ENCODE measurements around the gene GTPBP3.

GTPBP3 gene

DNA sequence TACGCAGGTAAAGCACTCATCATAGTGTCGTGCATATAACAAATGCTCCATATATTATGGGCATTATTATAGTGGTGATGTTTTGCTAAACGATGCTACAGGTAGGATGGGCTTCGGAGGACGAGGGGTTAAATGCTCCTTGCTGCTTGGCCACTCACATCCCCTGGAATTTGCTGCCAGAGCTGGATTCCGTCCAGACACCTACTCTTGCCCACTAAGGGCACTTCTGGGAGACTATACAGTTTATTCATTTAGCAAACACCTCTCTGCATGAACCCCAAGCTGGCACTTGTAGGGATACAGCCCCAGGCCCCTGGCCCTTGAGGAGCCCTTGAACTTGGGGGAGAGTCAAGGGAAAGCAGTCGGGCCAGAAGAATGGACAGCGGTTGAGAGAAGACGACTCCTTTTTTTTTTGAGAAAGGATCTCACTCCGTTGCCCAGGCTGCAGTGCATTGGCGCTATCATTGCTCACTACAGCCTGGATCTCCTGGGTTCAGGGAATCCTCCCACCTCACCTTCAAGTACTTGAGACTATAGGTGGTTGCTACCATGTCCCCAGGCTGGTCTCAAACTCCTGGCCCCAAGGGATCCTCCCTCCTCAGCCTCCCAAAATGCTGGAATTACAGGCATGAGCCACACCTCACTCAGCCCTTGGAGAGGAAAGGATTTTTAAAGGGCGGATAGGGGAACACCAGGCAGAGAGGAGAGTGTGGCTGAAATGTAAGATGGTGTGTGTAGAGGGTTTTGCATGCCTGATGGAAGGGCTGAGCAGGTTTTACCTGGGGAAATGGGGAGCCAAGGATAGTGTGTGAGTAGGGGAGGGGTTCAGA lies 32.8 kb upstream of the GTPBP3 start:
- Mint-ChIP-seq H3K9me3 (ENCODE audit: low read depth) (no peaks in the 10 kb centered on the region), H3K4me1 (ENCODE audit: low read depth) (peaks cover 36% of the 10 kb centered on the region), H3K36me3 (no peaks in the 10 kb centered on the region), H3K27me3 (no peaks in the 10 kb centered on the region), H3K4me3 (peak overlapping the region; percentile 93), H3K27ac (peak overlapping the region; percentile 72)

DNA sequence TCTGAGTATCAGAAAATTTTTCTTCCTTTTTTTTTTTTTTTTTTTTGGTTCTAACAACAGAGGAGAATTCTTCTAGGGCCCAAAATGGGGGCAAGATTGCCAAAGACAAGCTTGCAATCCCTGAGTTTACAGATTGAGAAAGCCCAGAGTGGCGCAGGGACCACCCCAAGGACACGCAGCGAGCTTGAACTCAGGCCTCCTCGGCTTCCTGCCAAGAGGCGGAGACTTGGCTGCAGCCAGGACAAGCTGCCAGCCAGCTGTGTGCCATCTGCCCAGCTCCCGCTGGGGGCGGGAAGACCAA lies 32.2 kb upstream of the GTPBP3 start:
- Mint-ChIP-seq H3K27ac (peak overlapping the region; percentile 92), H3K27me3 (no peaks in the 10 kb centered on the region), H3K9me3 (ENCODE audit: low read depth) (no peaks in the 10 kb centered on the region), H3K36me3 (no peaks in the 10 kb centered on the region), H3K4me3 (peak overlapping the region; percentile 93), H3K4me1 (ENCODE audit: low read depth) (peaks cover 37% of the 10 kb centered on the region)

DNA sequence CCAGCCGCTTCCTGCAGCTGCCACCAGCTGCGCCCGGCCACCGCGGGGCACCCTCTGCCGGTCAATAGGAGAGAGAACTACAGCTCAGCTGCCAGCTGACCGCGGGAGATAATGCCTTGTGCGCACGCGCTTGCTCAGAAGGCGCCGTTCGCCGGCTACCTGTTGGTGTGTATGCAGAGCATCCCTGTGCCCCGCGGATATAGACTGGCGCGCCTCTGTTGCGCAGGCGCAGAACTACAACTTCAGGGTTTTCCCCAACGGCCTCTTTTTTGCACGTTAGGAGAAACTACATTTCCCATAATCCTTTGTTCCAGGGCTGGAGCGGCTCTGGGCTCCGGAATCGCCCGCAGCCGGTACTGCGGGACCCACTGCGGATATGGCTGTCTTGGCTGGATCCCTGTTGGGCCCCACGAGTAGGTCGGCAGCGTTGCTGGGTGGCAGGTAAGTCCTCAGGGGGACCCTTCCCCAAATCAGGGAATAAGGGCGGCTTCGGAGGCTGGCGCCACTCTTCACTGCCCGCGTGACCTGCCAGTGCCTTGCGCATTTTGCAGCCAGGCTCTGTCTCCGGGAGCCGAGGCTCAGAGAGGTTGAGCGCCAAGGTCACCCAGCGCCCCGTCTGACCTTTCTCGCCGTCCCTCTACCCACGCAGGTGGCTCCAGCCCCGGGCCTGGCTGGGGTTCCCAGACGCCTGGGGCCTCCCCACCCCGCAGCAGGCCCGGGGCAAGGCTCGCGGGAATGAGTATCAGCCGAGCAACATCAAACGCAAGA lies 31.7 kb upstream of the GTPBP3 start, which contains the start of gene MRPL34:
MRPL34 (plus strand) TSS at position 356 of the 768 bp plus-strand sequence; CDS start at position 377, 21 bp downstream.
- Mint-ChIP-seq H3K4me3 (peak within 1 kb of the TSS; percentile 93), H3K27me3 (no peaks in the 10 kb centered on the region), H3K9me3 (ENCODE audit: low read depth) (no peaks in the 10 kb centered on the region), H3K36me3 (no peaks in the 10 kb centered on the region), H3K27ac (peak within 1 kb of the TSS; percentile 92), H3K4me1 (ENCODE audit: low read depth) (peaks cover 43% of the 10 kb centered on the region)

DNA sequence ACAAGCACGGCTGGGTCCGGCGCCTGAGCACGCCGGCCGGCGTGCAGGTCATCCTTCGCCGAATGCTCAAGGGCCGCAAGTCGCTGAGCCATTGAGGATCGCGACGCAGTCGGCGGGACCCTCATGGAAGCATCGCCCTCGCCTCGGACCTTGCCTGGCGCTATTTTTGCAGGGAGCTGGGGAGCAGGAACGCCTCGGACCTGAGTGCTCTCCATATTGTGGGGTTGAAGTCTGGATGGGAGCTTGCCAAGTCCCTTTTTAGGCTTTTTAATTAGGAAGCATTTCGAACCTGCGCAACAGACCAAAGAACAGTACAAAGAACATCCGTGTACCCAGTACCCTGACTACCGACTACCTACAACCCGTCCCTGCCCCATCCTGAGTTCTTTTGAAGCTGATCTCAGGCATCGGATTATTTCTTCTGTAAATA lies 31.1 kb upstream of the GTPBP3 start:
- Mint-ChIP-seq H3K4me3 (peak overlapping the region; percentile 93), H3K27ac (peak overlapping the region; percentile 92), H3K4me1 (ENCODE audit: low read depth) (peaks cover 45% of the 10 kb centered on the region), H3K27me3 (no peaks in the 10 kb centered on the region), H3K9me3 (ENCODE audit: low read depth) (no peaks in the 10 kb centered on the region), H3K36me3 (no peaks in the 10 kb centered on the region)

DNA sequence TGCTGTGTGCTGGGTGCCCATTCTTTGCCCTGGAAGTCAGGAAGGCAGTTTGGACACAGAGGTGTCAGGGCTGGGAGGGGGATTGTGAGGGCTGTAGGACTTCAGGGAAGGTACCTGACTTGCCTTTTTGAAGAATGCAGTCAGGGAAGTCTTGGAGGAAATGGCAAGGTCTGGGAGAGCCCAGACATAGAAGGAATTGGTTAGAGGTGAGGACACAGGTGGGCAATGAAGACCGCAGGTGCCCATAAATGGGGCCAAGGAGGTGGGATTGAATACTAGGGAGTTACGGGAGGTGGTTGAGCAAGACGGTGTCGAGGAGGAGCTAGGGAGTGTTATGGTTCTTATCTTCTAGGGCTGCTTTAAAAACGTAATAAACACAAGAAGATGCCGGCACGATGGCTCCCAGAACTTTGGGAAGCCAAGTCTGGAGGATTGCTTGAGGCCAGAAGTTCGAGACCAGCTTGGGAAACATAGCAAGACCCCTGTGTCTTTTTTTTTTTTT lies 29.4 kb upstream of the GTPBP3 start:
- H3K27ac Mint-ChIP-seq = peak overlapping the region; percentile 47
- H3K9me3 Mint-ChIP-seq (ENCODE audit: low read depth) = no peaks in the 10 kb centered on the region
- peaks cover 43% of the 10 kb centered on the region for H3K4me1 Mint-ChIP-seq (ENCODE audit: low read depth)
- no peaks in the 10 kb centered on the region for H3K36me3 Mint-ChIP-seq
- H3K4me3 Mint-ChIP-seq = peak overlapping the region; percentile 93
- no peaks in the 10 kb centered on the region for H3K27me3 Mint-ChIP-seq

DNA sequence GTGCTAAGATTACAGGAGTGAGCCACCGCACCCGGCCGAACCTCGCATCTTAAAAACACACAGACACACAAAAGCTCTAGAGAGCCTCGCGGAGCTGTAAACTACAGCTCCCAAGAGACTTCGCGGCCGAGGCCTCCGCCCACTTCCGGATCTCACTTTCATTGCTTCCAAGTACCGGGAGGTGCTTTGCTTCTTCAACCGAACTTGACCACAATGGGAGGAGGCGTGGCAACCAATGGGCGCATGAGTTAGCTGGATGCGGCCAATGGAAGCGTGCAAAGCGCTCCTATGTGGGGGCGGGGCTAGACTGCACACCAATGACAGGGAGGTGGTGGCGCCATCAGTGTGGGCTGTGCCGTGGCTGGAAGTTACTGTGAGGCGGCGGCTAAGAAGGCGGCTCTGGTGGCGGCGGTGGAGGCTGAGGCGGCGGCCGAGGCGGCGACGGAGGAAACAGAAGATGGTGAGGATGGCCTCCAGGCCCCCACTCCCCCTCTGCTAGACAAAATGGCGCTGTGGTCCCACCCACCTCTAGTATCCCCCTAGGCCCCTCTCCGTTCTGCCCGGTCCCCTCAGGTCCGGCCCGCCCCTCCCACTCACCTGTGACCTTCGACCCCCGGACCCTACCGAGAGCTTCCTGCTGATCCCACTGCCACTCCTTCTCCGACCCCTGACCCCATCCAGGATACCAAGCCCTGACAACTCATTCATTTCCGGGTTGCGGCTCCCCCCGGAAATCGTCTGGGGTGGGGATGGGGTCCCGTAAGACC lies 28.0 kb upstream of the GTPBP3 start, which contains the start of gene DDA1:
DDA1 (plus strand) TSS at position 366 of the 767 bp plus-strand sequence; CDS start at position 458, 92 bp downstream.
- Mint-ChIP-seq H3K9me3 (ENCODE audit: low read depth) (no peaks in the 10 kb centered on the region), H3K36me3 (no peaks in the 10 kb centered on the region), H3K4me3 (peak within 1 kb of the TSS; percentile 91), H3K27me3 (no peaks in the 10 kb centered on the region), H3K27ac (peak within 1 kb of the TSS; percentile 85), H3K4me1 (ENCODE audit: low read depth) (peaks cover 37% of the 10 kb centered on the region)

DNA sequence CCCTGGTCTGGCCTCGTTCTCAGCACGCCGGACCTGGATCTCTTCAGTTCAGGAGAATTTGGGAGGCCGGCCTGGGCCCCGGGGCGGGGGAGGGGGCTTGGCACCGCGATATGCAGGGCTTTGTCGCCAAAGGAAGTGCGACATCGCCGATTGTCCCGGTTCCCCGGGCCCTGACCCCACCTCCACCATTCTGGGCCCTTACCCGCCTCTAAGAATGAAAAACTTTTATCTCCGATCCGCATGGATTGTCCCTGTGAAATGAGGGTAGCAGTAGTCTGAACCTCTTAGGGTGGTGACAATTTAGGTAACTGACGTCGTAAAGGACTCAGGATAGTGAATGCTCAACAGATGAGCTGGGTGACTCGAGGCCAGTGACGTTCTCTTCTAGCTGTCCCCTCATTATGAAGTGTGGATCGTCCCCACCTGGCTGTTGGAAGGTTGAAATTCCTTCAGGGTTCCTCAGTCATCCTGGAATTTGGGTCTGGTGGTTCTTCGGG lies 27.3 kb upstream of the GTPBP3 start:
- Mint-ChIP-seq H3K4me1 (ENCODE audit: low read depth) (peaks cover 33% of the 10 kb centered on the region), H3K27me3 (no peaks in the 10 kb centered on the region), H3K4me3 (peak overlapping the region; percentile 91), H3K9me3 (ENCODE audit: low read depth) (no peaks in the 10 kb centered on the region), H3K36me3 (no peaks in the 10 kb centered on the region), H3K27ac (peak overlapping the region; percentile 85)

DNA sequence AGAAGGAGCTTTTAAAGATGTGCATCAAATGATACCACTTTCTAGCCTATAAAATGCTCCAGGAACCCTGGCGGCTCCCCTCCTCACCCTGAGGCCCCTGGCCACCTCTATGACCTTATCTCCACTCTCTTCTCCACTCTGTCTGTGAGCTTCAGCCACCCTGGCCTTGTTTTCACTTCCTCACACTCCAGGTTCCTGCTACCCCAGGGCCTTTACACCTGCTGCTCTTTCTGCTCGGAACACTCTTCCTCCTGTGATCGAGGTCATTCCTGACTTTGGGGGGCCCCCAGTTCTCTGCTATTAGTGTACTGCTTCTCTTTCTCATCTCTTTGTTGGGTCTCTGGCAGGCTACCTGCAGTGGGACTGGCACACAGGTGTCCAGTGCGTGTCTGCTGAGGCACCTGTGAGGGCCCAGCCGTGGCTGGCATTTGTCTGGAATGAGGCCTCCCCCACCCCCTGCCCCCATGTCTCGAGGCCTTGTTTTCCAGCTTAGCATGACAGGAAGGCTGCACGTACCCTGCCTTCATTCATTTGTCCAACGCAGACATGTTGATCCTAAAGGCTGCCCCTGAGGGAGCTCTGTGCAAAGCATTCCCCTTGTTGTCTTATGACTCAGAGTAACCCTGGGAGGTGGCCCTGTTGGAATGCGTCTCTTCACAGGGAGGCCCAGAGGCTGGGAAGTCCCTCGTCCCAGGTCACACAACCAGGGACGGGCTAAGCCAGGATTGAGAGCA lies 25.7 kb upstream of the GTPBP3 start:
- Mint-ChIP-seq H3K4me1 (ENCODE audit: low read depth) (peaks cover 27% of the 10 kb centered on the region), H3K4me3 (peak overlapping the region; percentile 56), H3K36me3 (no peaks in the 10 kb centered on the region), H3K9me3 (ENCODE audit: low read depth) (no peaks in the 10 kb centered on the region), H3K27me3 (no peaks in the 10 kb centered on the region), H3K27ac (no peak overlapping the region)

DNA sequence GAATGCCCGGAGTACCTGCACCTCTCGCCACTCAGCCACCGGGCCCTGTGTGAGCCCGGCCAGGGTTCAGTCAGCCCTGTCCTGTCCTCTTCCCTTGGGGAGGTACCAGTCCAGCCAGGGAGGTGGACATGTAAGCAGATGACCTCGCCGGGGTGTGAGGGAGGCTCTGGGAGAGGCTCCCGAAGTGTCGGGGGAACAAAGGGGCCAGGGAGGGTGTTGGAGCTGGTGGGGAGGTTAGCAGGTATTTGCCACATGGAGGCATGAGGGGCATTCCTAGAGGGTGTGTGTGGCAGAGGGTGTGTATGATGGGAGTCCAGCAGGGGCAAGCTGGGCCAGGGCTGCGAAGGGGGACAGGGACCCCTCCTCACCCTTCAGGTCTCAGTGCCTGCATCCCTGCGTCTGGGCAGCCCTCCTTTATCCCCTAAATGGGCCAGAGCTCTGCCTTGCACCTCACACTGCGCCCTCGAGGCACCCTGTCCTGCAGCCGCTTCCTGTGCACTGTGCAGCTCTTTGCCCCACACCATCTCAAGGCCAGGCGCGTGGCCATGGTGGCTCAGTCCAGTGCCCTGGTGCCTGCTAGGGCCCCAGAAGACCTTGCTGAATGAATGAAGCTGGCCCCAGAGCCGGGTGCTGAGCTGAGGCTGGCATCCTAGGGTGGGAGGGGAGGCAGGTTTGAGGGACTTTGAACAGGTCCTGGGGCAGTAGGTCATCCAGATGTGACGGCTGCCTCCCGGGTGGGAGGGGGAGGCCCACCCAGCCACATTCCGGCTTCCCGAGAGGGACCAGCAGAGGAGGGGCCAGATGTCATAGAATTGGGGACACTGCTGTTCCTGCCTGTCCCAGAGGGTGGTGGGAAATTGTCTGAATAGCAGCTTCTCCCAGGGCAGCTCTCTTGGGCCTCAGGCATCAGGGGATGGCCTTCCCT lies 24.9 kb upstream of the GTPBP3 start:
- H3K36me3 Mint-ChIP-seq = no peaks in the 10 kb centered on the region
- H3K4me1 Mint-ChIP-seq (ENCODE audit: low read depth) = peaks cover 26% of the 10 kb centered on the region
- no peaks in the 10 kb centered on the region for H3K27me3 Mint-ChIP-seq
- no peak overlapping the region for H3K27ac Mint-ChIP-seq
- H3K9me3 Mint-ChIP-seq (ENCODE audit: low read depth) = no peaks in the 10 kb centered on the region
- no peak overlapping the region for H3K4me3 Mint-ChIP-seq

DNA sequence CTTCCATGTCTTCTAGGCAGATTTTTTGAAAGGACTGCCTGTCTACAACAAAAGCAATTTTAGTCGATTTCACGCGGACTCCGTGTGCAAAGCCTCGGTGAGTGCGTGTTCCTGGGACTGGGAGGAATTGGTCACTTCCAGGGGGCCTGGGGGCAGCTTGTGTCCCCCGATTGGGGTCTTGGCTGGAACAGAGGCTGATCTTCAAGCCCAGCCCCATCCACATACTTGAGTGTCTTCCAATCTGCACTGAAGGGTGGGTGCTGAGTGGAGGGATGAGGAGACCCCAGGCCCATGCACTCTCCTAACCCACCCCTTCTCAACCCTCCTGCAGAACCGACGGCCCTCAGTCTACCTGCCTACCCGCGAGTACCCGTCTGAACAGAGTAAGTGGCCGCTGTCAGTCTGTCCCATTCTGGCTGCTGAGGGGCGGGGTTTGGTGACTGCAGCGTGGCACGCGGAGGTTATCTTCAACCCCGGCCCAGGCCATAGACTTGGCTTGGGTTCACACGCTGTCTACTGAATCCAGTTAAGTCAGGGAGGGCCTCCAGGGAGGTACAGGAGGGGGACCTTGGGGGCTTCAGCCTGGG lies 23.3 kb upstream of the GTPBP3 start:
- H3K27ac Mint-ChIP-seq = no peak overlapping the region
- no peaks in the 10 kb centered on the region for H3K36me3 Mint-ChIP-seq
- peaks cover 17% of the 10 kb centered on the region for H3K4me1 Mint-ChIP-seq (ENCODE audit: low read depth)
- H3K4me3 Mint-ChIP-seq = no peak overlapping the region
- no peaks in the 10 kb centered on the region for H3K9me3 Mint-ChIP-seq (ENCODE audit: low read depth)
- no peaks in the 10 kb centered on the region for H3K27me3 Mint-ChIP-seq

DNA sequence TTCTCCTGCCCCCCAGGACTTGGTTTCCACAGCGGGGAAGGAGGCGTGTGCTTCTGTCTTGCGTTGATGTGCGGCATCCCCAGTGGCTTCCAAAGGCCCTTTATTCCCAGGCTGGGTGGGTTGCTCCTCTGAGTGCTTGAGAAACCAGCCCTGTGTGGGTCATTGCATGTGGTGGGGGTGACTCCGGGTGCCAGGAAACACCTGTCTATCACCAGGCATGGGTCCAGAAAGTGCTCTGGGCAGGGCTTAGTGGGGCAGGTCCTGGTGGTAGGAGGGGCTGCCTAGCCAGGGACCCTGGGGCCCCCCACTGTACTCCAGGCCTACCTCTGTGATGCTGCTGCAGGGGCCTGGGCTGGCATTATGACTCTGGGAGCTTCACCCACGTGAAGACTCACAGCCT lies 18.4 kb upstream of the GTPBP3 start:
- H3K4me1 Mint-ChIP-seq (ENCODE audit: low read depth) = peaks cover 1% of the 10 kb centered on the region
- H3K36me3 Mint-ChIP-seq = no peaks in the 10 kb centered on the region
- H3K4me3 Mint-ChIP-seq = no peak overlapping the region
- H3K9me3 Mint-ChIP-seq (ENCODE audit: low read depth) = no peaks in the 10 kb centered on the region
- H3K27ac Mint-ChIP-seq = no peak overlapping the region
- H3K27me3 Mint-ChIP-seq = no peaks in the 10 kb centered on the region

DNA sequence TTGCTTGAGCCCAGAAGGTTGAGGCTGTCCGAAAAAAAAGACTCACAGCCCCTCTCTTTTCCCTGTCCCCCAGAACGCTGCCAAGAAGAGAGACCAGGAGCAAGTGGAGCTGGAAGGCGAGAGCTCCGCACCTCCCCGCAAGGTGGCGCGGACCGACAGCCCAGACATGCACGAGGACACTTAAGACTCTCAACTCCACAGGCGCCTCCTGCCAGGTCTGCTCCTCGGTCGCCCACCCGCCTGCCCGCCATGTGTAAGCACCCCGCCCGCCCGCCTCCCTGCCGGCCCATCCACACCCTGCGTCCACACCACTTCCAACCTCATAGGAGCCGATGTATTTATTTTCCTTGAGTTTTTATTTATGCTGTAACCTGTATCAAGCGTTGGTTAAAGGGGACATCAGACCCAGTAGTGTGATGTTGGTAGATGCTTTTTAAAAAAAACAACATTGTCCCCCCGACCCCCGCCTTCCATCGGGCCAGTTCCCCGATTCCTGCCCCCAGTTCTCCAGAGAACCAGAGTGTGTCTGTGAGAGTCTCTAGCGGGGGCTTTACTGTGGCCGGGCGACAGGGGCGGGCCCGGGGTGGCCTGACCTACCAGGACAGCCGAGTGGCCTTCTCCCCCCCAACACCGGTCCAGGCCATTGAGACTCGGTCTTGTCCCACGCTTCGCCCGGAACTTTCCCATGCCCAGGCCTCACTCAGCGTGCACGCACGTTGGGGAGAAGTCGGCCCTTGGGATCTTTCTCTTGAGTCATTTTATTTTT lies 17.7 kb upstream of the GTPBP3 start:
- H3K4me3 Mint-ChIP-seq = no peak overlapping the region
- peaks cover 1% of the 10 kb centered on the region for H3K4me1 Mint-ChIP-seq (ENCODE audit: low read depth)
- no peaks in the 10 kb centered on the region for H3K36me3 Mint-ChIP-seq
- no peak overlapping the region for H3K27ac Mint-ChIP-seq
- H3K9me3 Mint-ChIP-seq (ENCODE audit: low read depth) = no peaks in the 10 kb centered on the region
- no peaks in the 10 kb centered on the region for H3K27me3 Mint-ChIP-seq

Measured in activated naive CD8-positive, alpha-beta T cell (primary cell).